ENCODE measurements around the gene IL34.

The IL34 gene

DNA sequence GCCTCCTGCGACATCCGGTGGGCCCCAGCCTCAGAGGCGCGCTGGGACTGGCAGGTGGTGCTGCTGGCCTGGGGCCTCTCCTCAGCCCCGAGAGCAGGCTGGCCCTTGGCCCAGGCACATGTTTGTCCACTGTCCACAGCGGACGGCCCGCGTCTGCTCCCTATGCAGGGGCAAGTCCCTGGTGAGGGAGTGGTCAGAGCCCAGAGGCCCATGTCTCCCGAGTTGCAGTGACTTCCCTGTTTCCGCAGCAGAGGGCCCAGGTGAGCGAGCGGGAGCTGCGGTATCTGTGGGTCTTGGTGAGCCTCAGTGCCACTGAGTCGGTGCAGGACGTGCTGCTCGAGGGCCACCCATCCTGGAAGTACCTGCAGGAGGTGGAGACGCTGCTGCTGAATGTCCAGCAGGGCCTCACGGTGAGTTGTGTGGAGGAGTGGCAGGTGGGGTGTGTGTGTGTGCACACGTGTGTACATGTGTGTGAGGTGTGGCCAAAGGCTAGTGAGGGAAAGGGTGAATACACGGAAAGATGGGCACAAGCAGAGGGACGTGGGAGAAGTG lies 10.4 kb downstream of the IL34 start:
- TF ChIP-seq SPI1 (IDR thresholded peaks at IDR 0.05; ENCODE audit: low read depth, low read length) = no peak
- TF ChIP-seq TAF1 (IDR thresholded peaks at IDR 0.05; ENCODE audit: low read depth, low read length) = no peak
- TF ChIP-seq PAX5 (IDR thresholded peaks at IDR 0.05; ENCODE audit: insufficient read depth, low read length, severe bottlenecking) = no peak
- no peak for TF ChIP-seq POU2F2 (IDR thresholded peaks at IDR 0.05; ENCODE audit: low read depth, low read length)
- DNase-seq (ENCODE audit: insufficient read length, low spot score) (no peak), FAIRE-seq (no peak)

DNA sequence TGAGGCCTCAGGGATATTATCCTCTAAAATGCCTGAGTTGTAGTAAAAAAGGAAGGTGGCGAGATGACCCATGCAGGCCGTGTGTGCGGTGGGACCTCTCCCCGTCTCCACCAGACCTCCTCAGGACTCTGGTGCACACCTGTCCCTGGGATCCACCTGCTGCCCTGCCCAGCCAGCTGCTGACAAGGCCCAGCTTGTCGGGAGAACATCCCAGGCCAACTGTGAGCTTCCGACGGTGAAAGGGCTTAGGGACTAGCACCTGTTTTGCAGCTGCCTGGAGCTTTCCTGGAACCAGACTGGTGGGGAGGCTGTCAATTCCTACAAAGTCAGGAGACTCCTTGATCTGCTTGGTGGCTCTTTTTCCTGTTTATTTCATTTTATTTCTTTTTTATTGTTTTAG lies 11.6 kb downstream of the IL34 start:
- TF ChIP-seq PAX5 (IDR thresholded peaks at IDR 0.05; ENCODE audit: insufficient read depth, low read length, severe bottlenecking) (no peak), POU2F2 (IDR thresholded peaks at IDR 0.05; ENCODE audit: low read depth, low read length) (no peak), SPI1 (IDR thresholded peaks at IDR 0.05; ENCODE audit: low read depth, low read length) (no peak), POLR2AphosphoS5 (IDR thresholded peaks at IDR 0.05; ENCODE audit: low read depth, low read length) (no peak), TAF1 (IDR thresholded peaks at IDR 0.05; ENCODE audit: low read depth, low read length) (no peak), POLR2A (IDR thresholded peaks at IDR 0.05; ENCODE audit: low read depth, low read length) (no peak)
- FAIRE-seq (no peak), DNase-seq (ENCODE audit: insufficient read length, low spot score) (no peak)

DNA sequence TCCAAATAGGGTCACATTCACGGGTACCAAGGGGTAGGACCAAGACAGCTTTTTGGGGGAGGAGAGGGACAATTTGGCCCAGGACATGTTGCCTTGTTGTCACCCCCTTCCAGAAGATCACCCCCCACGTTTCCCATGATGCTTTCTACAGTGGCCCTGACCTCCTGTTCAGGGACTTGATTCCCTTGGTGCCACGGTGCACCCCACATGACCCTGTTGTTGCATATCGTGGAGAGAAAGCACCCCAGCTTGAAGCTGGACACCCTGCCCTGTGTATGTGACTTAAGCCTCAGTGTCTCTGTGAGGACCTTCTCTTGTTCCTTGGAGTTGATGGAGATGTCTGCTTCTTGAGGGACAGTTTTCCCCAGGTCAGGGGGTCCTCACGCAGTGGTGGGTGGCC lies 12.6 kb downstream of the IL34 start:
- DNase-seq (ENCODE audit: insufficient read length, low spot score) (no peak), FAIRE-seq (no peak)
- no peak for TF ChIP-seq SPI1 (IDR thresholded peaks at IDR 0.05; ENCODE audit: low read depth, low read length)
- no peak for TF ChIP-seq POLR2A (IDR thresholded peaks at IDR 0.05; ENCODE audit: low read depth, low read length)
- no peak for TF ChIP-seq POU2F2 (IDR thresholded peaks at IDR 0.05; ENCODE audit: low read depth, low read length)
- no peak for TF ChIP-seq TAF1 (IDR thresholded peaks at IDR 0.05; ENCODE audit: low read depth, low read length)
- no peak for TF ChIP-seq PAX5 (IDR thresholded peaks at IDR 0.05; ENCODE audit: insufficient read depth, low read length, severe bottlenecking)
- TF ChIP-seq POLR2AphosphoS5 (IDR thresholded peaks at IDR 0.05; ENCODE audit: low read depth, low read length) = no peak

DNA sequence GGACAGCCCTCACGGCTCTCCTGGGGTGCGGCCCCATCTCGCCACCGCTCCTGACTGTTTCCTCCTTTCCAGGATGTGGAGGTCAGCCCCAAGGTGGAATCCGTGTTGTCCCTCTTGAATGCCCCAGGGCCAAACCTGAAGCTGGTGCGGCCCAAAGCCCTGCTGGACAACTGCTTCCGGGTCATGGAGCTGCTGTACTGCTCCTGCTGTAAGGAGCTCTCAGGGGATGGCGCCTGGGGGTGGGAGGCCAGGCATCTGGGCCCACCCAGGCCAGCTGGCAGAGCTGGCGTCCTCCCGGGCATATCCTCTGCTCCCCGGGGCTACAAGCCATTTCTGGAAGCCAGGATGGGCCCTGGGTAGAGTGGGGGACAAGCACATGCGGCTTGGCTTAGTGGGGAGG lies 13.2 kb downstream of the IL34 start:
- TF ChIP-seq PAX5 (IDR thresholded peaks at IDR 0.05; ENCODE audit: insufficient read depth, low read length, severe bottlenecking) (no peak), SPI1 (IDR thresholded peaks at IDR 0.05; ENCODE audit: low read depth, low read length) (no peak), POU2F2 (IDR thresholded peaks at IDR 0.05; ENCODE audit: low read depth, low read length) (no peak), TAF1 (IDR thresholded peaks at IDR 0.05; ENCODE audit: low read depth, low read length) (no peak), POLR2A (IDR thresholded peaks at IDR 0.05; ENCODE audit: low read depth, low read length) (no peak), POLR2AphosphoS5 (IDR thresholded peaks at IDR 0.05; ENCODE audit: low read depth, low read length) (no peak)
- DNase-seq (ENCODE audit: insufficient read length, low spot score) (no peak), FAIRE-seq (no peak)

DNA sequence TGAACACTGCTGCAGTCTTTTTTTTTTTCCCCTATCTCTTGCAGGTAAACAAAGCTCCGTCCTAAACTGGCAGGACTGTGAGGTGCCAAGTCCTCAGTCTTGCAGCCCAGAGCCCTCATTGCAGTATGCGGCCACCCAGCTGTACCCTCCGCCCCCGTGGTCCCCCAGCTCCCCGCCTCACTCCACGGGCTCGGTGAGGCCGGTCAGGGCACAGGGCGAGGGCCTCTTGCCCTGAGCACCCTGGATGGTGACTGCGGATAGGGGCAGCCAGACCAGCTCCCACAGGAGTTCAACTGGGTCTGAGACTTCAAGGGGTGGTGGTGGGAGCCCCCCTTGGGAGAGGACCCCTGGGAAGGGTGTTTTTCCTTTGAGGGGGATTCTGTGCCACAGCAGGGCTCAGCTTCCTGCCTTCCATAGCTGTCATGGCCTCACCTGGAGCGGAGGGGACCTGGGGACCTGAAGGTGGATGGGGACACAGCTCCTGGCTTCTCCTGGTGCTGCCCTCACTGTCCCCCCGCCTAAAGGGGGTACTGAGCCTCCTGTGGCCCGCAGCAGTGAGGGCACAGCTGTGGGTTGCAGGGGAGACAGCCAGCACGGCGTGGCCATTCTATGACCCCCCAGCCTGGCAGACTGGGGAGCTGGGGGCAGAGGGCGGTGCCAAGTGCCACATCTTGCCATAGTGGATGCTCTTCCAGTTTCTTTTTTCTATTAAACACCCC lies 13.8 kb downstream of the IL34 start:
- FAIRE-seq (no peak), DNase-seq (ENCODE audit: insufficient read length, low spot score) (no peak)
- TF ChIP-seq POU2F2 (IDR thresholded peaks at IDR 0.05; ENCODE audit: low read depth, low read length) = no peak
- TF ChIP-seq POLR2AphosphoS5 (IDR thresholded peaks at IDR 0.05; ENCODE audit: low read depth, low read length) = no peak
- TF ChIP-seq POLR2A (IDR thresholded peaks at IDR 0.05; ENCODE audit: low read depth, low read length) = no peak
- TF ChIP-seq SPI1 (IDR thresholded peaks at IDR 0.05; ENCODE audit: low read depth, low read length) = no peak
- TF ChIP-seq TAF1 (IDR thresholded peaks at IDR 0.05; ENCODE audit: low read depth, low read length) = no peak
- TF ChIP-seq PAX5 (IDR thresholded peaks at IDR 0.05; ENCODE audit: insufficient read depth, low read length, severe bottlenecking) = no peak

DNA sequence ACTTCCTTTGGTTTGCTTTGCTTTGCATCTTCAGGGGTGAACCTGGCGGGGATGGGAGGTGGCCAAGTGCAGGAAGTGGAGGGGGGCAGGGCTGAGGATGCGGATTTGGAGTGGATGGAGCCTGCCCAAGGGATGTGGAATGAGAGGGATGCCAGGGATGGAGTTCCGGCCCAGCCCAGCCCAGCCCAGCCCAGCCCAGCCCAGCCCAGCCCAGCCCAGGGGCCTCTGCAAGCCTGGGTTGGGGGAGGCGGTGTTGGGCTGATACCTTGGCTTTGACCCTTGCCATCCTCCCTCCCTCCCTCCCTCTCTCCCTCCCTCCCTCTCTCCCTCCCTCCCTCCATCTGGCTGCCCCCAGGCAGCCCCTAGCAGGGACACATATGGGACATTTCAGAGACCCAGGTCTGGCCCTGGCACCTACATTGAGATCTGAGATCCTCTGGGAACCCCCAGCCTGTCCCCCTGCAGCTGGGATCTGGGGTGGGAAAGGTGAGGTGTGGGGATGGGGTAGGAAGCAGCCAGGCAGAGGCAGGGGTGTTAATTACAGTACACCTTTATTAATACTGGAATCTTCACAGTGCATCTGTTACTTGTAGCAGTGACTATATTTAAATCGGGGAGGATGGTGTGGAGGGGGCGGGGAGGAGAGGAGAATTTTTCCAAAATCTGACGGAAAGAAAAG lies 14.5 kb downstream of the IL34 start:
- DNase-seq (ENCODE audit: insufficient read length, low spot score) = no peak
- no peak for FAIRE-seq

DNA sequence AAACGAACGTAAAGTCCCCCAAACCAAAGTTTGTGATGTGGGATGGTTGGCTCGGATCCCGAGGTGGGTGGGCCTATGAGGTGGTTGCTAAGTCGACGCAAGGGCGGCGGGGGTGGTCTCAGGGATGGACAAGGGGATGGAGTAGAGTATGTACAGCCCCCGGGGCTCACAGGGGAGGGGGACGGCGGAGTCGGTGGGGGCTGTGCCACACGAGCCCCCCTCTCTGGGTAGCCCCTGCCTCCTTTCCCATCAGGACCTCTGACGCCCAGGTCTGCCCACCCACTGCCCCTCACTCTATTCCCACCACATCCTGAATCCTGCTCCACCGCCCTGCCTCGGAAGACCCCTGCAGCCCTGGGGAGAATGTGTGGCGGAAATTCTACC lies 15.2 kb downstream of the IL34 start:
- DNase-seq (ENCODE audit: insufficient read length, low spot score) (no peak), FAIRE-seq (no peak)
- TF ChIP-seq POU2F2 (IDR thresholded peaks at IDR 0.05; ENCODE audit: low read depth, low read length) (no peak), POLR2AphosphoS5 (IDR thresholded peaks at IDR 0.05; ENCODE audit: low read depth, low read length) (no peak), SPI1 (IDR thresholded peaks at IDR 0.05; ENCODE audit: low read depth, low read length) (no peak), POLR2A (IDR thresholded peaks at IDR 0.05; ENCODE audit: low read depth, low read length) (no peak), TAF1 (IDR thresholded peaks at IDR 0.05; ENCODE audit: low read depth, low read length) (no peak), PAX5 (IDR thresholded peaks at IDR 0.05; ENCODE audit: insufficient read depth, low read length, severe bottlenecking) (no peak)

More for the DNA sequence above, 14.5 kb downstream of the IL34 start:
- TF ChIP-seq POLR2A (IDR thresholded peaks at IDR 0.05; ENCODE audit: low read depth, low read length) = no peak
- TF ChIP-seq SPI1 (IDR thresholded peaks at IDR 0.05; ENCODE audit: low read depth, low read length) = no peak
- TF ChIP-seq TAF1 (IDR thresholded peaks at IDR 0.05; ENCODE audit: low read depth, low read length) = no peak
- TF ChIP-seq POLR2AphosphoS5 (IDR thresholded peaks at IDR 0.05; ENCODE audit: low read depth, low read length) = no peak

DNA sequence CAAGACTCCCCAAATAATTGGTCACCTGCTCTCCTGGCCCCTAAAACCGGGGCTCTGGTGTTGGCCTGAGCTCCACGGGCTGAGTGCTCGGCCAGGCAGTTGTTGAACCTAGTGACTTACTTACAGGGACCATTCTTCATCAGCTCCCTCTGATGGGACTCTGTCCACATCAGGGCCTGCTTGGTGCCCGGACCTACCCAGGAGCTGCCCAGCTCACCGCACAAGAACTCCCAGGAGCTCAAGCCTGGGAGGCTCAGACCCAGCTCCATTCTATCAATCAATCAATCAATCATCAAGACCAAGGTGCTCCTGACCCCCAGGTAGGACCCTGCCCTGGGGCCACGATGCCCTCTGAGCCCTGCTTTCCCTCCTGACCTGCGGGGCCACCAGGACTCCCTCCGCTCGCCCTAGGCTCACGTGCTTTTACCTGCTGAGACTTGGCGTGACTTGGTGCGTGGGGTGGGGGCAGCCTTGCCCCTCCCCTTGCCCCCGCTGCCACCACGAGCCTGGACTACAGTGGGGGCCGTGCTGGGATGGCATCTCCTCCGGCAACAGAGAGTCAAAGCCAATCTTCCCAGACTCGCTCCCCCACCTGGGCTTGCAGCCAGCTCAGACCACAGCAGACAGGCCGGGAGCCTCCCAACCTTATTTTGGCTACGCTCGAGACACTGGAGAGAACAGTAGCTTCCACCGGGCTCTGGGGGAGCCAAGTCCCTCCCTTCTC lies 15.7 kb downstream of the IL34 start:
- TF ChIP-seq SPI1 (IDR thresholded peaks at IDR 0.05; ENCODE audit: low read depth, low read length) = no peak
- TF ChIP-seq POU2F2 (IDR thresholded peaks at IDR 0.05; ENCODE audit: low read depth, low read length) = no peak
- TF ChIP-seq POLR2AphosphoS5 (IDR thresholded peaks at IDR 0.05; ENCODE audit: low read depth, low read length) = no peak
- no peak for TF ChIP-seq POLR2A (IDR thresholded peaks at IDR 0.05; ENCODE audit: low read depth, low read length)
- no peak for TF ChIP-seq PAX5 (IDR thresholded peaks at IDR 0.05; ENCODE audit: insufficient read depth, low read length, severe bottlenecking)
- TF ChIP-seq TAF1 (IDR thresholded peaks at IDR 0.05; ENCODE audit: low read depth, low read length) = no peak
- FAIRE-seq (no peak), DNase-seq (ENCODE audit: insufficient read length, low spot score) (no peak)

DNA sequence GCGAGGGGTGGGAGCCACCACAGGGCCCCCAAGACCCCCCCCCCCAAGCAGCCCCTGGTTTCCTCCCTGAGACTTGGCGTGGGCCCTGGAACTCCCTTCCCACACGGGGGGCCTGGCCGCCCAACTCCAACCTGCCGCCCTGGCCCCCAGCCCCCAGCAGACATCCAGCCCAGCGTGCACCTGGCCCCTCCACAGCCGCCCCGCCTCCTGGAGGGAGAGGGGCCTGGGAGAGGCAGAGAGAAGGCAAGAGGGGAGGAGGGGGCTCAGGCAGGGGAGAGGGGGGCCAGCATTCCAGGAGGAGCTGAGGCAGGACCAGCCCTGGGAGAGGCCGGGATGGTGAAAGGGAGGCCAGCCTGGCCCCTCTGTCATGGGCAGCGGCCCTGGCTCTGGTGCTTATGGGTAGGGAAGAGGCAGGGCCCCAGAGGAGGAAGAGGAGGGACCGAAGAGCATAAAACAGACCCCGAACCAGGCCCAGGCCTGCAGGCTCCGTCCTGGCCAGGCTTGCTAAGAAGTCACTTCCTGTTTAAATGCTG lies 16.7 kb downstream of the IL34 start:
- DNase-seq (ENCODE audit: insufficient read length, low spot score) (no peak), FAIRE-seq (no peak)
- no peak for TF ChIP-seq TAF1 (IDR thresholded peaks at IDR 0.05; ENCODE audit: low read depth, low read length)
- TF ChIP-seq PAX5 (IDR thresholded peaks at IDR 0.05; ENCODE audit: insufficient read depth, low read length, severe bottlenecking) = no peak
- no peak for TF ChIP-seq POU2F2 (IDR thresholded peaks at IDR 0.05; ENCODE audit: low read depth, low read length)
- no peak for TF ChIP-seq POLR2A (IDR thresholded peaks at IDR 0.05; ENCODE audit: low read depth, low read length)
- TF ChIP-seq SPI1 (IDR thresholded peaks at IDR 0.05; ENCODE audit: low read depth, low read length) = no peak
- no peak for TF ChIP-seq POLR2AphosphoS5 (IDR thresholded peaks at IDR 0.05; ENCODE audit: low read depth, low read length)

Measured in GM12891 (cell line).